RWPE1 (cell line): ENCODE measurements around the gene ISOC2.
"Not testable (repeated sequence)": the region's sequence is repeated elsewhere in the genome, so short reads cannot be mapped to it uniquely, and the experiment has no call there.

Source experiments
- CTCF ChIA-PET: fragments of 350-600 bp; sonication (Branson Sonifier 250); formaldehyde crosslinking; extraction: SDS; loops from one replicate; lab custom pipeline; 2021; lab: Yijun Ruan, JAX
- POLR2A ChIA-PET: fragments of 400-600 bp; formaldehyde crosslinking; extraction: SDS; loops from one replicate; lab custom pipeline; 2020; ENCODE audit warnings: antibody characterized with exemption; ENCODE audit not compliant: low non-redundant PET; lab: Yijun Ruan, JAX
- DNase-seq: peaks from one replicate; pipeline ENCODE4 v3.0.0; 2012; ENCODE audit warnings: low spot score
- H3K27ac ChIP-seq: fragments of 450-650 bp; 2 replicates; pipeline ENCODE4 v1.5.1; 2017
- TF ChIP-seq, protein P1 (sequence below): fragments of 450-650 bp; conservative IDR thresholded peaks from 2 replicates; pipeline ENCODE4 v1.5.1; 2017; ENCODE audit warnings: low read depth, mild to moderate bottlenecking

Gene ISOC2

GRCh38 chr19:55407800-55408532, 53.5 kb downstream of the ISOC2 start:
- H3K27ac ChIP-seq, result peak overlapping the region; percentile 97
- POLR2A ChIA-PET, result interaction anchor here (0.6 to 1.5 kb wide), 3 partner anchors 20 to 29 kb away, joined by 3 to 6 read pairs (median 4); partner anchors contain the start of gene TMEM238
- peak; percentile 100 for DNase-seq
- TF ChIP-seq, protein P1, sequence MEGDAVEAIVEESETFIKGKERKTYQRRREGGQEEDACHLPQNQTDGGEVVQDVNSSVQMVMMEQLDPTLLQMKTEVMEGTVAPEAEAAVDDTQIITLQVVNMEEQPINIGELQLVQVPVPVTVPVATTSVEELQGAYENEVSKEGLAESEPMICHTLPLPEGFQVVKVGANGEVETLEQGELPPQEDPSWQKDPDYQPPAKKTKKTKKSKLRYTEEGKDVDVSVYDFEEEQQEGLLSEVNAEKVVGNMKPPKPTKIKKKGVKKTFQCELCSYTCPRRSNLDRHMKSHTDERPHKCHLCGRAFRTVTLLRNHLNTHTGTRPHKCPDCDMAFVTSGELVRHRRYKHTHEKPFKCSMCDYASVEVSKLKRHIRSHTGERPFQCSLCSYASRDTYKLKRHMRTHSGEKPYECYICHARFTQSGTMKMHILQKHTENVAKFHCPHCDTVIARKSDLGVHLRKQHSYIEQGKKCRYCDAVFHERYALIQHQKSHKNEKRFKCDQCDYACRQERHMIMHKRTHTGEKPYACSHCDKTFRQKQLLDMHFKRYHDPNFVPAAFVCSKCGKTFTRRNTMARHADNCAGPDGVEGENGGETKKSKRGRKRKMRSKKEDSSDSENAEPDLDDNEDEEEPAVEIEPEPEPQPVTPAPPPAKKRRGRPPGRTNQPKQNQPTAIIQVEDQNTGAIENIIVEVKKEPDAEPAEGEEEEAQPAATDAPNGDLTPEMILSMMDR, result no peak
- CTCF ChIA-PET, result interaction anchor here (0.7 to 1.0 kb wide), 2 partner anchors 14 to 29 kb away, joined by 3 to 6 read pairs; no protein-coding TSS in a partner anchor

GRCh38 chr19:55407550-55407799, 54.0 kb downstream of the ISOC2 start, which contains the start of gene UBE2S:
Gene UBE2S (minus strand): TSS chr19:55407788. CDS start chr19:55407589, 199 bp downstream.
- POLR2A ChIA-PET, result interaction anchor here (0.6 to 1.5 kb wide), 4 partner anchors 20 to 71 kb away, joined by 3 to 6 read pairs (median 4); partner anchors contain the start of gene TMEM238
- H3K27ac ChIP-seq, result peak within 1 kb of the TSS; percentile 97
- DNase-seq, CTCF ChIA-PET: not testable (repeated sequence)

GRCh38 chr19:55406826-55407549, 54.5 kb downstream of the ISOC2 start:
- TF ChIP-seq, protein P1, result no peak
- ChIA-PET CTCF (interaction anchor here (0.7 kb wide), 1 partner anchor 319 kb away, joined by 3 read pairs; no protein-coding TSS in a partner anchor), POLR2A (interaction anchor here (0.6 to 1.5 kb wide), 5 partner anchors 19 to 218 kb away, joined by 3 to 6 read pairs (median 3); partner anchors contain the start of gene TMEM238)
- peak; percentile 34 for DNase-seq
- peak overlapping the region; percentile 97 for H3K27ac ChIP-seq

- ChIA-PET POLR2A (interaction anchor here (0.6 to 1.5 kb wide), 2 partner anchors 18 to 193 kb away, joined by 4 to 6 read pairs; partner anchors contain the start of gene FIZ1), CTCF (interaction anchor here (0.7 kb wide), 1 partner anchor 318 kb away, joined by 3 read pairs; no protein-coding TSS in a partner anchor)
- TF ChIP-seq, protein P1, result no peak
- no peak for DNase-seq
- peak overlapping the region; percentile 97 for H3K27ac ChIP-seq
These were observed 55.2 kb downstream of the ISOC2 start for GRCh38 chr19:55406091-55406825.

DNA sequence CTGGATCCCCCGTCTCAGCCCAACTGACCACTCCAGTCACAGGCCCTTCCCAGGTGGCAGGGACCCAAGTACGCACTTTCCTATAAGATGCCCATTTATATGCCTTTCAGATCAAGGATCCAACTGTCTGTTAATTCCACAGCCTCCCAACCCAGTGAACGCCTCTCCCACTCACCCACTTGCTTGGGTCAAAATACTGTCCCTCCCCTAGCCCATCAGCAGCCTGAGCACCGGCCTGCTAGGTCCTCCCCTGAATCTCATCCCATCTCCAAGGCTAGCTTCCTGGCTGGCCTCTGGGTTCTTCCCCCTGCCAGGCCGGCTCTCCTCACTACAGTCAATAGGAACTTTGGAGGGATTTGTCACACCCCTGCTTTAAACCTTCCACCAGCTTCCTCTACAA, 55.8 kb downstream of the ISOC2 start:
- ChIA-PET POLR2A (interaction anchor here (0.6 kb wide), 1 partner anchor 194 kb away, joined by 4 read pairs; the partner anchor contains the start of gene FIZ1), CTCF (no interaction called here)
- DNase-seq, result no peak
- TF ChIP-seq, protein P1, result no peak
- peak overlapping the region; percentile 97 for H3K27ac ChIP-seq
